Gastrocnemius medialis (tissue), 4 donors: ENCODE measurements around the gene NRAS. TPM values are rescaled to one million over a fixed set of nuclear protein-coding genes. Genes with fewer than 3 reads are reported as not detected.

Experiments
- ATAC-seq, 2 donors: fragments of 150-250 bp; one replicate each; pipeline ENCODE4 v1.9.1; 2016
- DNase-seq, 2 donors: peaks; one replicate each; pipeline ENCODE4 v3.0.0-alpha.2; 2019
- H3K27ac ChIP-seq, 4 donors: fragments of 200-600 bp; sonication (generic); 1 replicate in 1 of 4; 2 replicates in 3 of 4; pipeline ENCODE4 v1.5.1; 2016 to 2018; ENCODE audit warnings: mild to moderate bottlenecking in 2 of 4, moderate library complexity in 1 of 4
- H3K27me3 ChIP-seq, 3 donors: fragments of 200-600 bp; sonication (generic) in 2 of 3; 1 replicate in 1 of 3; 2 replicates in 2 of 3; pipeline versions ENCODE4 v1.5.1 to v1.6.0; 2016 to 2019; ENCODE audit warnings: mild to moderate bottlenecking in 1 of 3, moderate library complexity in 1 of 3
- H3K36me3 ChIP-seq, 2 donors: fragments of 200-600 bp; sonication (generic) in 1 of 2; one replicate each; pipeline ENCODE4 v1.5.1; 2017 to 2018
- H3K4me1 ChIP-seq, 2 donors: fragments of 200-600 bp; sonication (generic) in 1 of 2; one replicate each; pipeline ENCODE4 v1.5.1; 2016 to 2017; ENCODE audit warnings: mild to moderate bottlenecking in 2 of 2
- H3K4me3 ChIP-seq, 4 donors: fragments of 200-600 bp; sonication (generic) in 3 of 4; 1 replicate in 1 of 4; 2 replicates in 3 of 4; pipeline ENCODE4 v1.5.1; 2016 to 2019; ENCODE audit warnings: mild to moderate bottlenecking in 2 of 4
- H3K9me3 ChIP-seq, 3 donors: fragments of 200-600 bp; sonication (generic) in 2 of 3; 1 replicate in 1 of 3; 2 replicates in 2 of 3; pipeline ENCODE4 v1.5.1; 2016 to 2019
- POLR2A ChIP-seq, 2 donors: fragments of 450-650 bp; IDR thresholded peaks; one replicate each; pipeline ENCODE4 v1.6.1; 2017; ENCODE audit warnings: antibody characterized with exemption in 2 of 2, mild to moderate bottlenecking in 2 of 2, moderate library complexity in 2 of 2
- in situ Hi-C, 4 donors: fragments of 200-750 bp; cut with MboI; loops; one replicate each; pipeline versions ENCODE4 v1.15.0 to v1.8.0; 2017; ENCODE audit warnings: low sequenced_read_pairs in 4 of 4
- intact Hi-C: fragments of 100-400 bp; cut with DNase I; formaldehyde crosslinking; loops from one replicate; pipeline ENCODE4 v1.15.1; 2023; ENCODE audit warnings: low total_unique reads
- total RNA-seq, 4 donors: library from RNA; depleted of rRNA; stranded (reverse); fragments of >200 nt; gene quantifications; one replicate each; pipeline versions ENCODE4 v1.1.0 to v1.2.3, GENCODE V29; 2016
- TF ChIP-seq, protein P1 (sequence below), 5 experiments: fragments of 450-650 bp in 3 of 5; fragments of 200-600 bp in 2 of 5; sonication (generic) in 2 of 5; IDR thresholded peaks in 4 of 5; conservative IDR thresholded peaks in 1 of 5; 1 replicate in 4 of 5; 2 replicates in 1 of 5; pipeline ENCODE4 v1.5.1; 2016 to 2019; ENCODE audit warnings: antibody characterized with exemption in 5 of 5, mild to moderate bottlenecking in 3 of 5, moderate library complexity in 3 of 5

Gene NRAS
- total RNA-seq, 4 donors from 2014 or later, result 3.9 to 10.8 (median 6.6) TPM

DNA sequence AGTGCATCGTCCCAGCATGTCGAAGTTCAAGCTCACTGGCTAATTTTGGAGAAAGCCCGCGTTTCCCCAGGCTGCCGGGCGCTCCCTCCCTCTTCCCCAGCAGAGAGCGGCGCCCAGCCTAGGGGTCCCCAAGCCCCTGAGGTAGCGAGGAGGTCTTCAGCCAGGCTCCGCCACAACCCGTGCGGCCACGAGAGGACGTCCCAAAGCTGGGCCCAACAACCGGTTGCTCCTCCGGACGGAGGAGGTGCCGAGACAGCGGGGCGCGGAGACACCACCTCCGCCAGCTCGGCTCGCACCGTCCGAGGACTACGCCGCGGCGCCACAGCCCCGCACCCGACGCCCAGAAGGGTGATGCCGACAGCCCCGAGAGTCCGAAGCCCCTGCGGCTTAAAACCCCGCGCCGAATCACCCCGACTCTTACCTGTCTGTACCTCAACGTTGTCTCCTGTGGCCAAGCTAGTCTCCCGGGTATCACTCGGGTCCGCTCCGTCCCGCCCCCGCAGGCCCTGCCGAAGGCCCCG is 46.9 kb downstream of the NRAS start, which contains the start of gene DENND2C:
DENND2C (minus strand) TSS at position 488 of the 521 bp plus-strand sequence. CDS start 44,065 bp downstream, outside the sequence.
- intact Hi-C loops, result loop anchor here (1.0 to 10.0 kb wide), 6 partner anchors 87 to 1085 kb away; partner anchors contain the start of genes AP4B1, BCAS2, CSDE1 and TRIM33
- Histone ChIP-seq H3K9me3 (no peaks in the 10 kb centered on the region), H3K4me1 (peaks cover 15 to 38% of the 10 kb centered on the region in 2 donors), H3K27ac (peak within 1 kb of the TSS; percentile 89 to 100 (median 96)), H3K27me3 (no peaks in the 10 kb centered on the region), H3K36me3 (peaks cover 0 to 24% of the 10 kb centered on the region in 2 donors), H3K4me3 (peak within 1 kb of the TSS; percentile 65 to 93 (median 91))
- DNase-seq, result peak in 1 of 2 donors; percentile 16
- TF ChIP-seq, protein P1, sequence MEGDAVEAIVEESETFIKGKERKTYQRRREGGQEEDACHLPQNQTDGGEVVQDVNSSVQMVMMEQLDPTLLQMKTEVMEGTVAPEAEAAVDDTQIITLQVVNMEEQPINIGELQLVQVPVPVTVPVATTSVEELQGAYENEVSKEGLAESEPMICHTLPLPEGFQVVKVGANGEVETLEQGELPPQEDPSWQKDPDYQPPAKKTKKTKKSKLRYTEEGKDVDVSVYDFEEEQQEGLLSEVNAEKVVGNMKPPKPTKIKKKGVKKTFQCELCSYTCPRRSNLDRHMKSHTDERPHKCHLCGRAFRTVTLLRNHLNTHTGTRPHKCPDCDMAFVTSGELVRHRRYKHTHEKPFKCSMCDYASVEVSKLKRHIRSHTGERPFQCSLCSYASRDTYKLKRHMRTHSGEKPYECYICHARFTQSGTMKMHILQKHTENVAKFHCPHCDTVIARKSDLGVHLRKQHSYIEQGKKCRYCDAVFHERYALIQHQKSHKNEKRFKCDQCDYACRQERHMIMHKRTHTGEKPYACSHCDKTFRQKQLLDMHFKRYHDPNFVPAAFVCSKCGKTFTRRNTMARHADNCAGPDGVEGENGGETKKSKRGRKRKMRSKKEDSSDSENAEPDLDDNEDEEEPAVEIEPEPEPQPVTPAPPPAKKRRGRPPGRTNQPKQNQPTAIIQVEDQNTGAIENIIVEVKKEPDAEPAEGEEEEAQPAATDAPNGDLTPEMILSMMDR (IDR thresholded peaks at IDR 0.05 in 4 of 5, conservative IDR thresholded peaks at IDR 0.05 in 1 of 5), result peak in 2 of 5 experiments; percentile 4 to 8
- peak in 1 of 2 donors; percentile 86 for TF ChIP-seq POLR2A (IDR thresholded peaks at IDR 0.05)
- in situ Hi-C loops, result loop anchor here in 1 of 4 donors (10.0 kb wide), 1 partner anchor 75 kb away; no protein-coding TSS in a partner anchor
- peak; percentile 23 to 43 for ATAC-seq

DNA sequence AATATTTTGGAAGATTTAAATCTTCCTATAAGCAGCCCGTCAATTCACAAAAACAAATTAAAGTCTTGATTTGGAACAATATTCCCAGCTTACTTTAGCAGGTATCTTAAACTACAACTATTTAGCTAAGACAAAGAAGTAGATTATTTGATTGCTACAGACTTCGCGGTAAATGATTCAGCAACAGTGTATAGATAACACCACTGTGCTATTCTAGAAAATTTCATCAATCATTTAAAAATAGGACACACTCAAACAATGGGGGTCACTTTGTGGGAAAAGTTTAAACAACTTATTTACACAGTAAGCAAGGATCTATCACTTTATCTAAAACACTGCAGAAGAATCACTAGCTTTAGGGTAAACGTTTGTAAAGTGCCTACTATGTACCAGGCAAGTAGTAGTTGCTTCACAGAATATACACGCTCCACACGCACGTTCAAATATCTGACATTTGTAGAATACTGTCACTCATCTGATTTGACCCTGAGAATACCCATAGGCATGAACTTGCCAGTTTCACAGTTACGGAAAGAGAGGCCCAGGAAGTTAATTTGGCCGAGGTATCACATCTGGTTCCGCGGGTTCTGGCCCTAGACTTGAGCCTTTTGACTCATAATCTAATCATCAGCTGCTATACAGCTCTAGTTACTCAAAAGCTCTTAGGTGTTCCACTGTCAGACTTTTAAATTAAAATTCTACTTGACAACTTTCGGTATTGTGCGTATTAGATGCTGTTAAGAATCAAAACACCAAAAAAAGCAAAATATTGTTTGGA is 47.6 kb downstream of the NRAS start:
- DNase-seq, result peak in 1 of 2 donors; percentile 30

DNA sequence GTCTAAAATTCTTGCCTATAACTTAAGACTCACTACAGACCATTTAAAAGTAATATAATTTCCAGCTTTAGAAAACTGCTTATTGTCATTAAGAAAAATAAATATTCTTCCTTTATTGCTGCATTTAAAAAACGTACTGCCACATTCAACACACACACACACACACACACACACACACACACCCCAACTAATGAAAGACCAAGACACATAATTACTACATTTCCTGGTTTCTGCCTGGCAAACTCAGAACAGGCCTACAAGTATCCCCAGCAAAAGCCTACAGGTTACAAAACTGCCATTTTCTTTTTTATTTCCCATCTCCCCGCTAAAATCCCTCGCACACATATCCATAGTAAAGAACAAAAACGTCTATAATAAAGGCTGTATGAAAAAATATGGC is 48.2 kb downstream of the NRAS start:
- in situ Hi-C loops, result no loop called here
- ATAC-seq (no peak), DNase-seq (no peak)
- Histone ChIP-seq H3K4me1 (peaks cover 15 to 32% of the 10 kb centered on the region in 2 donors), H3K36me3 (peaks cover 0 to 12% of the 10 kb centered on the region in 2 donors), H3K27ac (peak overlapping the region; percentile 89 to 100 (median 96)), H3K4me3 (peak overlapping the region; percentile 65 to 93 (median 91)), H3K9me3 (no peaks in the 10 kb centered on the region), H3K27me3 (no peaks in the 10 kb centered on the region)
- TF ChIP-seq, protein P1 (IDR thresholded peaks at IDR 0.05 in 4 of 5, conservative IDR thresholded peaks at IDR 0.05 in 1 of 5), result no peak
- TF ChIP-seq POLR2A (IDR thresholded peaks at IDR 0.05), result no peak
- intact Hi-C loops, result loop anchor here (2.0 kb wide), 2 partner anchors 158 to 322 kb away; partner anchors contain the start of gene TRIM33

More for the DNA sequence above, 47.6 kb downstream of the NRAS start:
- H3K27ac ChIP-seq, result peak overlapping the region; percentile 89 to 100 (median 96)
- intact Hi-C loops (loop anchor here (2.0 kb wide), 2 partner anchors 158 to 322 kb away; partner anchors contain the start of gene TRIM33), in situ Hi-C loops (no loop called here)
- peak overlapping the region; percentile 65 to 93 (median 91) for H3K4me3 ChIP-seq
- H3K4me1 ChIP-seq, result peaks cover 15 to 37% of the 10 kb centered on the region in 2 donors
- TF ChIP-seq POLR2A (IDR thresholded peaks at IDR 0.05), result no peak
- TF ChIP-seq, protein P1 (IDR thresholded peaks at IDR 0.05 in 4 of 5, conservative IDR thresholded peaks at IDR 0.05 in 1 of 5), result no peak
- peak in 1 of 2 donors; percentile 9 for ATAC-seq
- no peaks in the 10 kb centered on the region for H3K9me3 ChIP-seq
- H3K36me3 ChIP-seq, result peaks cover 0 to 18% of the 10 kb centered on the region in 2 donors
- H3K27me3 ChIP-seq, result no peaks in the 10 kb centered on the region

DNA sequence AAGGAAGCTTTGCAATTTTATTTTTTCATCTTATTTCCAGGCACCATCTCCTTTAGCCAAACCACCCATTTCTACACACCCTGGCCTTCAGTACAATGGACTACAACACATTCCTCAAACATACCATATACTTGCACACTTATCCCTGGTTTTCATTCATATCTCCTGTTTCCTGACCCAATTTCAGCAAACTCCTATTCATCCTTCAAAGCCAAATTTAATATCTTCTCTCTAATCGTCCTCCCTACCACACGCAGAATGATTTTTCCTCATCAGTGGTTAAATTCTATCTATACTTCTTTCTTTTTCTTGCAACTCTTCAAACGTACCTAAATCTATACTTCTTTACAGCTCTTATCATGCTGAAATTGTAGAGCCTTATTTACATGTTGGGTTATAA is 49.6 kb downstream of the NRAS start:
- no peak for TF ChIP-seq POLR2A (IDR thresholded peaks at IDR 0.05)
- TF ChIP-seq, protein P1 (IDR thresholded peaks at IDR 0.05 in 4 of 5, conservative IDR thresholded peaks at IDR 0.05 in 1 of 5), result no peak
- ATAC-seq (no peak), DNase-seq (no peak)
- H3K27ac ChIP-seq, result peak overlapping the region; percentile 89 to 100 (median 96)
- no peaks in the 10 kb centered on the region for H3K9me3 ChIP-seq
- H3K4me3 ChIP-seq, result no peak overlapping the region
- no peaks in the 10 kb centered on the region for H3K27me3 ChIP-seq
- H3K4me1 ChIP-seq, result peaks cover 11 to 22% of the 10 kb centered on the region in 2 donors
- in situ Hi-C loops (no loop called here), intact Hi-C loops (no loop called here)
- no peaks in the 10 kb centered on the region for H3K36me3 ChIP-seq
